Subcutaneous adipose tissue (tissue), 4 donors: Measurements from ENCODE around the gene TOP2B. TPM values are rescaled to one million over a fixed set of nuclear protein-coding genes. Genes with fewer than 3 reads are reported as not detected.

ENCODE experiments used
- CTCF ChIP-seq: fragments of 450-650 bp; IDR thresholded peaks from one replicate; pipeline ENCODE4 v1.5.1; 2016; ENCODE audit warnings: low read depth, mild to moderate bottlenecking, control low read depth, antibody characterized with exemption, moderate library complexity
- total RNA-seq, 4 donors: library from RNA; depleted of rRNA; stranded (reverse); fragments of >200 nt; gene quantifications; one replicate each; pipeline ENCODE4 v1.1.0, GENCODE V29; 2016

Gene TOP2B
- total RNA-seq, 4 donors from 2014 or later = 83.5 to 126 (median 87.0) TPM

GRCh38 chr3:25697553-25697952 lies 32.8 kb upstream of the TOP2B start:
- no peak for TF ChIP-seq CTCF

- no peak for TF ChIP-seq CTCF
Measured at GRCh38 chr3:25695731-25696420, 31.2 kb upstream of the TOP2B start.

GRCh38 chr3:25693238-25693637 lies 28.5 kb upstream of the TOP2B start:
- no peak for TF ChIP-seq CTCF

- TF ChIP-seq CTCF = no peak
Measured at GRCh38 chr3:25692341-25692740, 27.6 kb upstream of the TOP2B start.

GRCh38 chr3:25690768-25691533 lies 26.2 kb upstream of the TOP2B start:
- no peak for TF ChIP-seq CTCF

- no peak for TF ChIP-seq CTCF
Measured at GRCh38 chr3:25689226-25689625, 24.5 kb upstream of the TOP2B start.

GRCh38 chr3:25687742-25688141 lies 23.0 kb upstream of the TOP2B start:
- no peak for TF ChIP-seq CTCF
